ENCODE measurements around the gene CNNM3. TPM values are rescaled to one million over a fixed set of nuclear protein-coding genes. Genes with fewer than 3 reads are reported as not detected.
A peak's percentile ranks its signal among the peaks of the same experiment; 100 is the strongest.
"Not testable (repeated sequence)": the region's sequence is repeated elsewhere in the genome, so short reads cannot be mapped to it uniquely, and the experiment has no call there.

Gene CNNM3
- total RNA-seq = 10 to 100 TPM in 1 of 2 donors, 1 to 10 TPM in 1; 9.6 to 10.3 TPM
- long read RNA-seq, partial matches to known transcripts = 0 of 2 reads
- long read RNA-seq, other reads (novel, unspliced or antisense) = 2 of 2 reads

- ATAC-seq (peak; percentile 97), DNase-seq (peak; percentile 98)
- intact Hi-C loops (cut with DNase I) = loop anchor here in 1 of 2 donors (10.0 kb wide), 1 partner anchor 181 kb away; the partner anchor contains the start of gene KANSL3
Observed at GRCh38 chr2:96816127-96816835, at the start of gene CNNM3. Gene CNNM3 (plus strand): TSS chr2:96816268. CDS start chr2:96816278, 10 bp downstream.

GRCh38 chr2:96767135-96767871 lies 48.8 kb upstream of the CNNM3 start:
- intact Hi-C loops (cut with DNase I) = no loop called here
- DNase-seq (no peak), ATAC-seq (no peak)

GRCh38 chr2:96768083-96768561 lies 47.9 kb upstream of the CNNM3 start:
- no peak for DNase-seq
- intact Hi-C loops (cut with DNase I) = no loop called here
- ATAC-seq = no peak

DNA sequence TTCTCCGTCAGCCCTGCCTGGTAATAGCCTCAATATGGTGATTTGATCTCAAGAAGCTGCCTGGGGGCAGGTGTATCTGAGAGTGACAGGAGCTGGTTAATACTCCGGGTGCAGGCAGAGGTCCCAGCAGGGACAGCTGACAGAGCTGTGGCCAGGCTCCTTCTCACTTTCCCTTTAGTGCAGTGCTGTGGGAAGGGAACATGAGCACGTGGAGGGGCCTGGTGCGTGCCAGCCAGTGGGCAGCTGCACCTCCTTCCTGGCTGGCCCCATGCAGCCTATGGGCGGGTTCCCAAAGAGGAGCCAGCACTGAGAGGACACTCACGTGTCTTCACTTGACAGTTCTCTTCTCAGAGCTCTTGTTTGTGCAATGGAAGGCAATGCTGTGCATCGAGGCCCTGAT lies 46.3 kb upstream of the CNNM3 start:
- intact Hi-C loops (cut with DNase I) = no loop called here
- peak; percentile 93 to 98 for ATAC-seq
- peak; percentile 65 for DNase-seq

GRCh38 chr2:96770442-96771202 lies 45.4 kb upstream of the CNNM3 start:
- intact Hi-C loops (cut with DNase I) = no loop called here
- no peak for DNase-seq

DNA sequence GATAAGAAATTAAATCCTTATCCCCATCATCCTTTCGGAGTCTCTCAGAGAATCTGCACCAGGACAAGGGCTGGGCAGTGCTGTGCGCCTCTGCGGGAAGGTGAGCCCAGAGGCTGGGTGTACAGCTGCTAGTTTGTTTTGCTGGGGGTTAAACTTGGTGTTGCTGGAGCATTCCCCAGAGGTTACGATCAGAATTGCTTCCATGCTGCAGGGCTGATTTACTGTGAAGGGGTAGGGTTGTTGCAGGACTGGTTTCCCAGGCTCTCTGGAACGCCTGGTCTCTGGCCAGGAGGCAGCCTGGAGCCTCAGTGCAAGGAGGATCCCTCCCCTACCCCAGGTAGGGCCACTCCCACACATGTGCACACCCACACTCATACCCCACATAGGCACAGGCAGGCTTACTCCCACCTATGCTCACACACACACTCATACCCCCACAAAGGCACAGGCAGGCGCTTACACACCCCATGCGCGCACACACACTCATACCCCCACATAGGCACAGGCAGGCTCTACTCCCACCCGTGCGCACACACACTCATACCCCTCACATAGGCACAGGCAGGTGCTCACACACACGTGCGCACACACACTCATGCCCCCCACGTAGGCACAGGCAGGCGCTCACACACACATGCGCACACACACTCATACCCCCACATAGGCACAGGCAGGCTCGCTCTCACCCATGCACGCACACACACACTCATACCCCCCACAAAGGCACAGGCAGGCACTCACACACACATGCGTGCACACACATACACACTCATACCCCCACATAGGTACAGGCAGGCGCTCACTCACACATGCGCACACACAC lies 44.1 kb upstream of the CNNM3 start:
- ATAC-seq = no peak
- DNase-seq = no peak
- intact Hi-C loops (cut with DNase I) = no loop called here

More at GRCh38 chr2:96770442-96771202, 45.4 kb upstream of the CNNM3 start:
- no peak for ATAC-seq

GRCh38 chr2:96772903-96773671 lies 43.0 kb upstream of the CNNM3 start:
- DNase-seq = peak; percentile 49

DNA sequence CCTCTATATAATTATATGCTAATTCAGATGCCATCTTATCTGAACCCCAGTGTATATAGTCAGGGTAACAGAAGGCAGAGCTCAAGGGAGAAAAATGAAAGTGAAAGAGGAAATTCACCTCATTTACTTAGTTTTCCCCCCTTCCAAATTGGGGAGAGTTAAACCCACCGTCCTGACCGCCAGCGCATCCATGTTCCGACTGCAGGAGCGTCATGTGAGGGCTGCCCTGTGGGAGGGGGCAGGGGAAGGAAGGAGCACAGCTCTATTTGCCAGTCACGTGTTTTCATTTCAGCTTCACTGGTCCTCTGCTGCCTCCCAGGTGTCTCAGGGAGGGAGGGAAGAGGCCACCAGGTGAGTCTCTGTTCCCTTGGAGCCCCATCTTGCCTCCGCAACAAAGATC lies 42.1 kb upstream of the CNNM3 start:
- no peak for DNase-seq
- intact Hi-C loops (cut with DNase I) = no loop called here
- ATAC-seq = no peak

More at GRCh38 chr2:96772903-96773671, 43.0 kb upstream of the CNNM3 start:
- no peak for ATAC-seq
- intact Hi-C loops (cut with DNase I) = no loop called here

DNA sequence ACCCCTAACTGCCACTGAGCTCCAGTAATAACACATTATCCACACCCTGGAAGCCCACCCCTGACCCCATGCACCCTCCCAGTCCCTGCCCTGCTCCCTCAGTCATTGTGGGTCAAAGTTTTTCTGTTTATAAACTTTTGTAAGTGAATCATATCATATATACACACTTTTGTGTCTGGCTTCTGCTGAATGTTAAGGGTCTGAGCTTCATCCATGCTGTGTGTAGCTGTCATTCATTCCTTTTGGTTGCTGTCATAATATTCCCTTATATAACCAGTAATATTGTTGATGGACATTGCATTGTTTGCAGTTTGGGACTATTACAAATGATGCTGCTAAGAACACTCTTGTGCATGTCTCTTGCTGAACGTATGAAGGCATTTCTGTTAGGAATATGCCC lies 40.9 kb upstream of the CNNM3 start:
- intact Hi-C loops (cut with DNase I) = no loop called here
- DNase-seq (no peak), ATAC-seq (no peak)

DNA sequence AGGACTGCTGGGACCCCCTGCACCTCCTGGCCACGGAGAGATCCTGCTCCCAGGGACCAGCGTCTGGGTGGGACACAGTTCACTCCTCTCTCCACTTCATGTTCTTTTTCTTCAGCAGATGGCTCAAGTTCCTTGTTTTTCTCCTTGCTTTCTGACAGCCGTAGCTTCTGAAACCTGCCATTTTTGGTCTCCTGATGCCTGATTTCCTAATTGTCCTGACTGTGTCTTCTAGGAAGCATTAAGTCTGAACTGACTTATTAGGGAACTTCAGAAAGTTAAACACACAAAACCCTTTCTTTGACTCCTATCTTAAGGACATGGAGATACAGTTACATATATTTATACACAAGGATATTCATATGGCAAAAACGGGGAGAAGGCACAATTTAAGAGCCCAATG lies 32.7 kb upstream of the CNNM3 start:
- no peak for ATAC-seq
- intact Hi-C loops (cut with DNase I) = no loop called here
- DNase-seq = no peak

- DNase-seq (no peak), ATAC-seq (no peak)
- intact Hi-C loops (cut with DNase I) = no loop called here
Observed at GRCh38 chr2:96787411-96787810, 28.7 kb upstream of the CNNM3 start.

- DNase-seq (peak; percentile 65), ATAC-seq (peak; percentile 87 to 96)
- intact Hi-C loops (cut with DNase I) = no loop called here
Observed at GRCh38 chr2:96788442-96789244, 27.4 kb upstream of the CNNM3 start.

GRCh38 chr2:96789245-96789617 lies 26.8 kb upstream of the CNNM3 start:
- DNase-seq (no peak), ATAC-seq (peak in 1 of 2 donors; percentile 3)
- intact Hi-C loops (cut with DNase I) = no loop called here

- DNase-seq = no peak
- ATAC-seq = peak in 1 of 2 donors; percentile 19
- intact Hi-C loops (cut with DNase I) = no loop called here
Observed at GRCh38 chr2:96792772-96793749, 23.0 kb upstream of the CNNM3 start.

DNA sequence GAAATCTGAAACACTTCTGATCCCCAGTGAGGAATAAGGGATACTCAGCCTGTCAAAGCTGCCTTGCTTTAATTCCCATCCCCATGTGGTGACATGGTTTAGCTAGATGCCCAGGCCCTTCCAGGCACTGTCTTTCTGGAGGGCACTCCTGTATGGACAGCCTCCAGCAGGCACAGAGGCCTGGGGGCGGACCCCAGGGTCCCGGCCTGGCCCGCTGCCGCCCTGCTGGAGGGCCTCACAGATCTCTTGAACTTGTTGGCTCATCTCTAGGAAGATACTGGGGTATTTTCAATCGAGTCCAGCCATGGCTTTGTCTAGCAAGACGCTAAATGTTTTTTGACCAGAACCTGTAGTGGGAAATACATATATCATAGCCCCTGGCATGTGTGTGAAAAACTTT lies 21.0 kb upstream of the CNNM3 start:
- intact Hi-C loops (cut with DNase I) = no loop called here
- DNase-seq = no peak
- ATAC-seq = no peak

- DNase-seq; ATAC-seq; intact Hi-C loops (cut with DNase I): not testable (repeated sequence)
Observed at GRCh38 chr2:96796497-96796896, 19.6 kb upstream of the CNNM3 start.
